ENCODE measurements around the gene SMURF2. TPM values are rescaled to one million over a fixed set of nuclear protein-coding genes. Genes with fewer than 3 reads are reported as not detected.
A peak's percentile ranks its signal among the peaks of the same experiment; 100 is the strongest.

The SMURF2 gene
- total and polyA plus RNA-seq, 9 of the 15 experiments (the other 6 are each of a cell fraction or from before 2014, with no cell fraction given), result 3.8 to 22.0 (median 14.8) TPM

- TF ChIP-seq HEY1 (CRISPR knock-in tag; IDR thresholded peaks at IDR 0.05; ENCODE audit: borderline replicate concordance) (no peak; the same call in 1 of the 2 replicates), SIRT6 (IDR thresholded peaks at IDR 0.05; ENCODE audit: low read depth, low read length) (no peak), TFAM (CRISPR knock-in tag; conservative IDR thresholded peaks at IDR 0.05) (no peak), E2F4 (CRISPR knock-in tag; IDR thresholded peaks at IDR 0.05; ENCODE audit: low read depth) (no peak), USF2 (CRISPR knock-in tag; IDR thresholded peaks at IDR 0.05) (no peak), RBM34 (IDR thresholded peaks at IDR 0.05; ENCODE audit: borderline replicate concordance, insufficient read depth, low read length) (no peak), ETV5 (CRISPR knock-in tag; IDR thresholded peaks at IDR 0.05; ENCODE audit: low read depth) (peak; percentile 95), ZNF280B (CRISPR knock-in tag; IDR thresholded peaks at IDR 0.05) (no peak), ZBTB43 (CRISPR knock-in tag; IDR thresholded peaks at IDR 0.05) (no peak), ZNF507 (tag; conservative IDR thresholded peaks at IDR 0.05) (no peak), SNIP1 (IDR thresholded peaks at IDR 0.05; ENCODE audit: low read depth) (peak; percentile 76; the same call in 1 of the 2 replicates), ATF6 (CRISPR knock-in tag; IDR thresholded peaks at IDR 0.05) (0 out of 2 replicates have a peak, but pooled peaks have one; percentile 49), ZNF655 (CRISPR knock-in tag; IDR thresholded peaks at IDR 0.05) (peak; percentile 70; the same call in 1 of the 2 replicates), FOXA1 (IDR thresholded peaks at IDR 0.05; ENCODE audit: borderline replicate concordance) (no peak), MYNN (IDR thresholded peaks at IDR 0.05) (no peak), MYNN (CRISPR knock-in tag; IDR thresholded peaks at IDR 0.05) (no peak), POLR2B (IDR thresholded peaks at IDR 0.05; ENCODE audit: low read depth, partially characterized antibody) (peak; percentile 95), WHSC1 (IDR thresholded peaks at IDR 0.05; ENCODE audit: low read length) (no peak), MED1 (CRISPR knock-in tag; IDR thresholded peaks at IDR 0.05; ENCODE audit: borderline replicate concordance) (no peak), CTBP1 (IDR thresholded peaks at IDR 0.05; ENCODE audit: borderline replicate concordance) (peak; percentile 77)
These were observed 165.1 kb downstream of the SMURF2 start, which contains the start of gene POLG2 (continued) for GRCh38 chr17:64496786-64497564.

Data from K562 (cell line).